H9 (cell line): ENCODE data around the gene SPHKAP. TPM values are rescaled to one million over a fixed set of nuclear protein-coding genes. Genes with fewer than 3 reads are reported as not detected.

Source experiments
- DNase-seq: peaks from one replicate; pipeline ENCODE4 v3.0.0-alpha.2; 2017
- H2AFZ ChIP-seq: one replicate; pipeline ENCODE4 v1.6.1; 2013; ENCODE audit warnings: mild to moderate bottlenecking, low read length, control low read depth, moderate library complexity
- H2AK5ac ChIP-seq: 2 replicates; pipeline ENCODE4 v1.6.1; 2013; ENCODE audit warnings: low read length, control low read depth, mixed read lengths; ENCODE audit not compliant: insufficient read length
- H2BK120ac ChIP-seq: one replicate; pipeline ENCODE4 v1.6.1; 2013; ENCODE audit warnings: low read depth, mild to moderate bottlenecking, low read length, control low read depth, inconsistent platforms; ENCODE audit not compliant: poor library complexity, severe bottlenecking
- H2BK12ac ChIP-seq: 2 replicates; pipeline ENCODE4 v1.6.1; 2013; ENCODE audit warnings: low read length, control low read depth, mixed read lengths, low read depth; ENCODE audit not compliant: insufficient read length
- H2BK15ac ChIP-seq: 2 replicates; pipeline ENCODE4 v1.6.1; 2013; ENCODE audit warnings: low read depth, low read length, control low read depth
- H2BK20ac ChIP-seq: one replicate; pipeline ENCODE4 v1.6.1; 2013; ENCODE audit warnings: low read depth, mild to moderate bottlenecking, low read length, control low read depth, inconsistent platforms; ENCODE audit not compliant: poor library complexity, severe bottlenecking
- H2BK5ac ChIP-seq: 2 replicates; pipeline ENCODE4 v1.6.1; 2013; ENCODE audit warnings: low read length, control low read depth, mixed read lengths; ENCODE audit not compliant: insufficient read length
- H3K14ac ChIP-seq: 2 replicates; pipeline ENCODE4 v1.6.1; 2013; ENCODE audit warnings: low read length, control low read depth; ENCODE audit not compliant: insufficient read depth
- H3K18ac ChIP-seq: 2 replicates; pipeline ENCODE4 v1.6.1; 2013; ENCODE audit warnings: low read depth, mild to moderate bottlenecking, mixed read lengths, low read length, control low read depth; ENCODE audit not compliant: insufficient read length
- H3K23ac ChIP-seq: 2 replicates; pipeline ENCODE4 v1.6.1; 2013; ENCODE audit warnings: low read length, control low read depth, mixed read lengths, low read depth; ENCODE audit not compliant: insufficient read length
- H3K23me2 ChIP-seq: 2 replicates; pipeline ENCODE4 v1.6.1; 2013; ENCODE audit warnings: low read depth, mild to moderate bottlenecking, mixed read lengths, low read length, control low read depth; ENCODE audit not compliant: insufficient read length, poor library complexity, severe bottlenecking
- H3K27ac ChIP-seq: 2 replicates; pipeline ENCODE4 v1.5.1; 2013; ENCODE audit warnings: low read length, control low read depth, mixed read lengths, low read depth; ENCODE audit not compliant: insufficient read length
- H3K27me3 ChIP-seq: 2 replicates; pipeline ENCODE4 v1.6.1; 2013; ENCODE audit warnings: low read length, control low read depth, inconsistent platforms; ENCODE audit not compliant: insufficient read depth
- H3K4ac ChIP-seq: 2 replicates; pipeline ENCODE4 v1.6.1; 2013; ENCODE audit warnings: low read depth, mild to moderate bottlenecking, control low read depth, inconsistent platforms, low read length, moderate library complexity
- H3K4me1 ChIP-seq: 2 replicates; pipeline ENCODE4 v1.6.1; 2013; ENCODE audit warnings: low read length, control low read depth, inconsistent platforms; ENCODE audit not compliant: insufficient read depth
- H3K4me2 ChIP-seq: 2 replicates; pipeline ENCODE4 v1.6.1; 2013; ENCODE audit warnings: low read length, control low read depth, mixed read lengths; ENCODE audit not compliant: insufficient read length, insufficient read depth
- H3K56ac ChIP-seq: 2 replicates; pipeline ENCODE4 v1.6.1; 2013; ENCODE audit warnings: low read depth, mild to moderate bottlenecking, mixed read lengths, low read length, control low read depth; ENCODE audit not compliant: insufficient read length
- H3K79me1 ChIP-seq: 2 replicates; pipeline ENCODE4 v1.6.1; 2013; ENCODE audit warnings: low read depth, mild to moderate bottlenecking, moderate library complexity, low read length, control low read depth, inconsistent platforms; ENCODE audit not compliant: insufficient read depth, poor library complexity, severe bottlenecking
- H3K79me2 ChIP-seq: 2 replicates; pipeline ENCODE4 v1.6.1; 2013; ENCODE audit warnings: low read length, control low read depth, inconsistent platforms; ENCODE audit not compliant: insufficient read depth
- H3K9ac ChIP-seq: 2 replicates; pipeline ENCODE4 v1.6.1; 2013; ENCODE audit warnings: low read length, control low read depth, mixed read lengths; ENCODE audit not compliant: insufficient read length; ENCODE audit errors: extremely low read depth
- H3K9me3 ChIP-seq: one replicate; pipeline ENCODE4 v1.6.1; 2013; ENCODE audit warnings: low read depth, low read length, inconsistent platforms; ENCODE audit not compliant: control insufficient read depth
- H3T11ph ChIP-seq: one replicate; pipeline ENCODE4 v1.6.1; 2013; ENCODE audit warnings: mild to moderate bottlenecking, low read length, control low read depth, inconsistent platforms
- H4K20me1 ChIP-seq: one replicate; pipeline ENCODE4 v1.6.1; 2013; ENCODE audit not compliant: control insufficient read depth, insufficient read length, insufficient read depth
- H4K5ac ChIP-seq: 2 replicates; pipeline ENCODE4 v1.6.1; 2013; ENCODE audit warnings: low read depth, mild to moderate bottlenecking, mixed read lengths, low read length, control low read depth; ENCODE audit not compliant: insufficient read length
- H4K8ac ChIP-seq: replicated peaks from 2 replicates; pipeline ENCODE4 v1.6.1; 2013; ENCODE audit warnings: low read length, control low read depth, mixed read lengths, low read depth; ENCODE audit not compliant: insufficient read length
- H4K91ac ChIP-seq: 2 replicates; pipeline ENCODE4 v1.6.1; 2013; ENCODE audit warnings: low read depth, mild to moderate bottlenecking, moderate library complexity, mixed read lengths, low read length, control low read depth; ENCODE audit not compliant: insufficient read length
- H3K27ac Mint-ChIP-seq, 3 experiments: 2 replicates in 2 of 3; 3 replicates in 1 of 3; pipeline ENCODE4 v1.8.0; 2020 to 2021; ENCODE audit warnings: mixed read lengths in 3 of 3, mild to moderate bottlenecking in 1 of 3, moderate library complexity in 1 of 3
- H3K27me3 Mint-ChIP-seq: 2 replicates; pipeline ENCODE4 v1.8.0; 2021; ENCODE audit warnings: low read depth, mild to moderate bottlenecking, moderate library complexity, mixed read lengths
- H3K36me3 Mint-ChIP-seq, 3 experiments: 2 replicates in 2 of 3; 3 replicates in 1 of 3; pipeline ENCODE4 v1.8.0; 2020 to 2021; ENCODE audit warnings: low read depth in 3 of 3, mixed read lengths in 3 of 3; ENCODE audit not compliant: insufficient read depth in 1 of 3
- H3K4me1 Mint-ChIP-seq, 2 experiments: 2 replicates each; pipeline ENCODE4 v1.8.0; 2020; ENCODE audit warnings: mixed read lengths in 2 of 2
- H3K4me3 Mint-ChIP-seq, 2 experiments: 2 replicates in 1 of 2; 3 replicates in 1 of 2; pipeline ENCODE4 v1.8.0; 2020 to 2021; ENCODE audit warnings: mild to moderate bottlenecking in 2 of 2, mixed read lengths in 2 of 2, moderate library complexity in 1 of 2
- H3K9me3 Mint-ChIP-seq, 2 experiments: 2 replicates in 1 of 2; 3 replicates in 1 of 2; pipeline ENCODE4 v1.8.0; 2020; ENCODE audit warnings: mild to moderate bottlenecking in 2 of 2, mixed read lengths in 2 of 2, moderate library complexity in 1 of 2
- CTCF ChIP-seq: fragments of 200-600 bp; sonication (generic); conservative IDR thresholded peaks from 3 replicates; pipeline ENCODE4 v1.8.0; 2021; ENCODE audit warnings: antibody characterized with exemption, mild to moderate bottlenecking
- WGBS: extraction: QIAGEN DNeasy Blood & Tissue Kit; methylation state at CpG from one replicate; pipeline ENCODE4 v1.1.7; 2013; ENCODE audit warnings: missing lambda C conversion rate, low lambda C conversion rate, mixed read lengths; ENCODE audit not compliant: insufficient read length; ENCODE audit errors: extremely low coverage; 5-methylcytosine and 5-hydroxymethylcytosine counted together
- total RNA-seq: library from RNA; stranded (reverse); gene quantifications from 2 replicates; pipeline ENCODE4 v1.2.1, GENCODE V29; 2021

The SPHKAP gene
- total RNA-seq, 1 experiment from 2014 or later = not detected

GRCh38 chr2:228227466-228227865 is 46.0 kb upstream of the SPHKAP start:
- Histone ChIP-seq H3K4me2 (no peak overlapping the region), H3K23ac (no peak overlapping the region), H4K20me1 (no peaks in the 10 kb centered on the region), H2BK120ac (no peak overlapping the region), H4K5ac (no peak overlapping the region), H2BK20ac (no peak overlapping the region), H2AFZ (no peak overlapping the region), H3K79me2 (no peaks in the 10 kb centered on the region), H2BK12ac (no peak overlapping the region), H3K23me2 (no peaks in the 10 kb centered on the region), H3K9ac (no peak overlapping the region), H3K18ac (no peak overlapping the region), H2BK5ac (no peak overlapping the region), H3K14ac (no peak overlapping the region), H3T11ph (no peak overlapping the region), H3K4ac (no peak overlapping the region), H3K27me3 (no peaks in the 10 kb centered on the region), H4K8ac (no peak overlapping the region), H4K91ac (no peak overlapping the region), H2AK5ac (no peak overlapping the region), H3K4me1 (no peaks in the 10 kb centered on the region), H3K27ac (no peak overlapping the region), H2BK15ac (no peak overlapping the region), H3K9me3 (no peaks in the 10 kb centered on the region), H3K56ac (no peak overlapping the region), H3K79me1 (no peaks in the 10 kb centered on the region)
- Mint-ChIP-seq H3K36me3 (no peaks in the 10 kb centered on the region), H3K9me3 (peaks cover 0 to 2% of the 10 kb centered on the region in 2 experiments; a peak in 2 of 5 replicates), H3K27me3 (no peaks in the 10 kb centered on the region), H3K4me3 (no peak overlapping the region), H3K4me1 (no peaks in the 10 kb centered on the region), H3K27ac (no peak overlapping the region)
- WGBS = no CpG with 5 or more reads among the region's 6 CpGs
- no peak for DNase-seq
- no peak for TF ChIP-seq CTCF
